Lung (tissue), 12 donors: Measurements from ENCODE around the gene ZFP64. TPM values are rescaled to one million over a fixed set of nuclear protein-coding genes. Genes with fewer than 3 reads are reported as not detected.

Experiments used
- ATAC-seq: fragments of 200-7000 bp; cut with Tn5 transposase; one replicate; pipeline ENCODE4 v1.9.1; 2020; ENCODE audit warnings: moderate number of reproducible peaks; ENCODE audit not compliant: insufficient read depth, low FRiP score
- DNase-seq, 3 donors: peaks; one replicate each; pipeline ENCODE4 v3.0.0-alpha.2; 2013 to 2017
- H3K27ac ChIP-seq, 2 donors: one replicate each; pipeline ENCODE4 v1.5.1; 2013; ENCODE audit warnings: mild to moderate bottlenecking in 2 of 2, moderate library complexity in 2 of 2, control low read depth in 1 of 2, inconsistent platforms in 1 of 2, low read depth in 1 of 2, low read length in 1 of 2
- H3K27me3 ChIP-seq, 3 donors: one replicate each; pipeline ENCODE4 v1.5.1; 2013; ENCODE audit warnings: low read length in 2 of 3; ENCODE audit not compliant: control insufficient read depth in 3 of 3, insufficient read depth in 3 of 3
- H3K36me3 ChIP-seq, 4 donors: one replicate each; pipeline ENCODE4 v1.5.1; 2013; ENCODE audit warnings: low read length in 4 of 4, mild to moderate bottlenecking in 1 of 4, moderate library complexity in 1 of 4; ENCODE audit not compliant: control insufficient read depth in 4 of 4, insufficient read depth in 4 of 4
- H3K4me1 ChIP-seq, 5 donors: one replicate each; pipeline ENCODE4 v1.5.1; 2013; ENCODE audit warnings: low read length in 5 of 5, mild to moderate bottlenecking in 2 of 5, moderate library complexity in 1 of 5; ENCODE audit not compliant: control insufficient read depth in 5 of 5, insufficient read depth in 5 of 5
- H3K4me3 ChIP-seq: one replicate; pipeline ENCODE4 v1.5.1; 2013; ENCODE audit warnings: mild to moderate bottlenecking, control low read depth, moderate library complexity
- H3K9ac ChIP-seq, 2 donors: one replicate each; pipeline ENCODE4 v1.5.1; 2013; ENCODE audit warnings: low read length in 2 of 2, control low read depth in 1 of 2; ENCODE audit not compliant: insufficient read depth in 1 of 2
- H3K9me3 ChIP-seq, 4 donors: one replicate each; pipeline ENCODE4 v1.5.1; 2013; ENCODE audit warnings: low read length in 3 of 4, mild to moderate bottlenecking in 1 of 4, moderate library complexity in 1 of 4; ENCODE audit not compliant: control insufficient read depth in 4 of 4, insufficient read depth in 3 of 4
- CTCF ChIP-seq: IDR thresholded peaks from 2 replicates; pipeline ENCODE4 v1.5.1; 2012; ENCODE audit warnings: mild to moderate bottlenecking; ENCODE audit errors: control extremely low read depth, extremely low read depth
- WGBS, 2 donors: extraction: QIAGEN DNeasy Blood & Tissue Kit; methylation state at CpG; one replicate each; pipeline ENCODE4 v1.1.7; 2013; 5-methylcytosine and 5-hydroxymethylcytosine counted together
- polyA plus RNA-seq, 2 donors: library from polyadenylated mRNA; stranded (reverse); fragments of 200-250 nt; gene quantifications; one replicate each; pipeline ENCODE4 v1.2.1, GENCODE V29; 2013
- total RNA-seq, 2 donors: library from RNA; depleted of rRNA in 1 of 2; stranded (reverse); fragments of >200 nt in 1 of 2; gene quantifications; one replicate each; pipeline ENCODE4 v1.2.1, GENCODE V29; 2014 to 2021
- donor health status: control.
- donor health status: control.
- donor health status: Bipolar disorder and iron deficiency.
- donor health status: healthy.
- donor health status: DM: yes; HTN: yes; CAD: no.

The ZFP64 gene
- total and polyA plus RNA-seq, 4 donors: 3.1 to 11.5 (median 7.4) TPM

GRCh38 chr20:52127309-52127708 is 64.3 kb downstream of the ZFP64 start:
- Histone ChIP-seq H3K27ac (no peak overlapping the region), H3K9ac (no peak overlapping the region), H3K9me3 (no peaks in the 10 kb centered on the region), H3K27me3 (no peaks in the 10 kb centered on the region), H3K4me3 (no peak overlapping the region), H3K4me1 (no peaks in the 10 kb centered on the region), H3K36me3 (no peaks in the 10 kb centered on the region)
- ATAC-seq (no peak), DNase-seq (no peak)
- WGBS, 2 donors: 24 to 59% methylated on average over 4 of the region's 4 CpGs
- TF ChIP-seq CTCF: no peak

GRCh38 chr20:52124821-52125220 is 66.8 kb downstream of the ZFP64 start:
- Histone ChIP-seq H3K9me3 (peaks cover 0 to 3% (median 0%) of the 10 kb centered on the region in 4 donors), H3K27me3 (no peaks in the 10 kb centered on the region), H3K4me3 (no peak overlapping the region), H3K36me3 (no peaks in the 10 kb centered on the region), H3K4me1 (no peaks in the 10 kb centered on the region), H3K9ac (no peak overlapping the region), H3K27ac (no peak overlapping the region)
- DNase-seq (no peak), ATAC-seq (no peak)
- 68 to 88% methylated on average over 3 of the region's 3 CpGs for WGBS, 2 donors
- TF ChIP-seq CTCF: no peak

- no peak for TF ChIP-seq CTCF
- H3K27ac ChIP-seq: no peak overlapping the region
- no peaks in the 10 kb centered on the region for H3K36me3 ChIP-seq
- H3K4me1 ChIP-seq: no peaks in the 10 kb centered on the region
- no peak for DNase-seq
- peaks cover 0 to 6% (median 0%) of the 10 kb centered on the region in 4 donors for H3K9me3 ChIP-seq
- no peak for ATAC-seq
- no peak overlapping the region for H3K9ac ChIP-seq
- 85 to 96% methylated on average over 5 of the region's 5 CpGs for WGBS, 2 donors
- no peak overlapping the region for H3K4me3 ChIP-seq
- no peaks in the 10 kb centered on the region for H3K27me3 ChIP-seq
Measured at GRCh38 chr20:52118696-52119095, 72.9 kb downstream of the ZFP64 start.

- H3K9me3 ChIP-seq: peaks cover 0 to 6% (median 0%) of the 10 kb centered on the region in 4 donors
- no peak for TF ChIP-seq CTCF
- H3K27ac ChIP-seq: no peak overlapping the region
- no peak overlapping the region for H3K9ac ChIP-seq
- H3K4me3 ChIP-seq: no peak overlapping the region
- no peak for ATAC-seq
- no peaks in the 10 kb centered on the region for H3K4me1 ChIP-seq
- no peaks in the 10 kb centered on the region for H3K27me3 ChIP-seq
- 85 to 91% methylated on average over 2 of the region's 2 CpGs for WGBS, 2 donors
- H3K36me3 ChIP-seq: no peaks in the 10 kb centered on the region
- DNase-seq: no peak
Measured at GRCh38 chr20:52118016-52118623, 73.5 kb downstream of the ZFP64 start.
